H1 (cell line): ENCODE results near the gene TRIM65. TPM values are rescaled to one million over a fixed set of nuclear protein-coding genes. Genes with fewer than 3 reads are reported as not detected.

Experiments used
- ATF2 ChIP-seq: IDR thresholded peaks from 2 replicates; pipeline ENCODE4 v1.6.1; 2012; ENCODE audit warnings: low read length, inconsistent platforms
- CHD7 ChIP-seq: fragments of 300-600 bp; sonication (generic); IDR thresholded peaks from 2 replicates; pipeline ENCODE4 v1.7.1; 2012; ENCODE audit warnings: low read length, moderate library complexity, mild to moderate bottlenecking, inconsistent platforms; ENCODE audit not compliant: insufficient replicate concordance
- E2F6 ChIP-seq: IDR thresholded peaks from 2 replicates; pipeline ENCODE4 v1.6.1; 2012; ENCODE audit warnings: inconsistent platforms
- EZH2 ChIP-seq: fragments of 200-600 bp; sonication (generic); IDR thresholded peaks from 2 replicates; pipeline ENCODE4 v1.7.1; 2012; ENCODE audit warnings: low read depth, mild to moderate bottlenecking, moderate library complexity, low read length, inconsistent platforms; ENCODE audit not compliant: severe bottlenecking
- JUND ChIP-seq: IDR thresholded peaks from 2 replicates; pipeline ENCODE4 v1.6.1; 2011; ENCODE audit warnings: mild to moderate bottlenecking, improper control_type of control experiment, low read length
- POLR2A ChIP-seq, 2 experiments: IDR thresholded peaks; 1 replicate in 1 of 2; 2 replicates in 1 of 2; pipeline ENCODE4 v1.6.1; 2011; ENCODE audit warnings: low read depth in 2 of 2, low read length in 2 of 2, mild to moderate bottlenecking in 2 of 2; ENCODE audit errors: control extremely low read depth in 1 of 2
- POU5F1 ChIP-seq: IDR thresholded peaks from 2 replicates; pipeline ENCODE4 v1.6.1; 2011; ENCODE audit warnings: low read depth, mild to moderate bottlenecking, low read length, moderate library complexity
- polyA plus RNA-seq, 7 experiments: library from polyadenylated mRNA; depleted of rRNA in 3 of 7; stranded (reverse) in 5 of 7; unstranded in 2 of 7; fragments of >200 nt in 5 of 7; fragments of 200-250 nt in 2 of 7; gene quantifications; 1 replicate in 5 of 7; 2 replicates in 1 of 7; 4 replicates in 1 of 7; pipeline versions ENCODE4 v1.2.1 to v1.2.3, GENCODE V29; 2011 to 2013; ENCODE audit warnings: missing spikeins in 2 of 7, mixed read lengths in 2 of 7
- total RNA-seq: library from RNA; stranded (reverse); fragmentation: NEBNext Ultra II Directional; extraction: Animal tissue kit (Norgen Biotek cat#: 25700); gene quantifications from 2 replicates; pipeline ENCODE4 v1.2.1, GENCODE V29; 2021

The TRIM65 gene
- total and polyA plus RNA-seq, 2 of the 8 experiments (the other 6 are each of a cell fraction or from before 2014, with no cell fraction given), result 21.2 to 48.6 TPM

GRCh38 chr17:75847614-75848522 lies 48.9 kb downstream of the TRIM65 start (continued):
- TF ChIP-seq CHD7 (no peak), E2F6 (no peak), POLR2A (IDR thresholded peaks at IDR 0.05; ENCODE audit: control extremely low read depth in 1 of 2, low read depth in 2 of 2, low read length in 2 of 2) (no peak), JUND (no peak), EZH2 (no peak), POU5F1 (no peak), ATF2 (no peak)
